WERI-Rb-1 (cell line): ENCODE results near the gene PPT2.
"Not testable (repeated sequence)": the region's sequence is repeated elsewhere in the genome, so short reads cannot be mapped to it uniquely, and the experiment has no call there.

Experiments
- DNase-seq: peaks from one replicate; pipeline ENCODE4 v3.0.0-alpha.2; 2020
- H3K27ac ChIP-seq: fragments of 250-450 bp; sonication (Bioruptor Pico); 2 replicates; pipeline ENCODE4 v1.5.1; 2020; ENCODE audit warnings: mild to moderate bottlenecking, moderate library complexity
- H3K27me3 ChIP-seq: fragments of 250-450 bp; sonication (Bioruptor Pico); 2 replicates; pipeline ENCODE4 v1.5.1; 2021; ENCODE audit warnings: mild to moderate bottlenecking, low read depth, moderate library complexity; ENCODE audit not compliant: insufficient read depth, severe bottlenecking
- H3K36me3 ChIP-seq: fragments of 250-450 bp; sonication (Bioruptor Pico); 2 replicates; pipeline ENCODE4 v1.5.1; 2020; ENCODE audit warnings: mild to moderate bottlenecking, moderate library complexity
- H3K4me3 ChIP-seq: 2 replicates; pipeline ENCODE4 v1.5.1; 2011; ENCODE audit warnings: low read depth, mild to moderate bottlenecking, control low read depth, low read length
- H3K9me3 ChIP-seq: fragments of 250-450 bp; sonication (Bioruptor Pico); 2 replicates; pipeline ENCODE4 v1.5.1; 2021; ENCODE audit warnings: mild to moderate bottlenecking, moderate library complexity; ENCODE audit not compliant: severe bottlenecking
- CTCF ChIP-seq: IDR thresholded peaks from 2 replicates; pipeline ENCODE4 v1.5.1; 2011; ENCODE audit warnings: low read depth, mild to moderate bottlenecking, control low read depth, inconsistent platforms, low read length

The PPT2 gene

GRCh38 chr6:32133786-32134185 lies 20.2 kb upstream of the PPT2 start:
- TF ChIP-seq CTCF, result no peak
- no peak for DNase-seq
- Histone ChIP-seq H3K9me3 (no peaks in the 10 kb centered on the region), H3K27ac (no peak overlapping the region), H3K27me3 (no peaks in the 10 kb centered on the region), H3K36me3 (no peaks in the 10 kb centered on the region; the same call in 1 of the 2 replicates), H3K4me3 (no peak overlapping the region)

GRCh38 chr6:32137454-32137853 lies 16.5 kb upstream of the PPT2 start:
- no peak overlapping the region for H3K4me3 ChIP-seq
- no peak overlapping the region for H3K27ac ChIP-seq
- H3K36me3 ChIP-seq, result no peaks in the 10 kb centered on the region
- no peak for DNase-seq
- no peak for TF ChIP-seq CTCF
- H3K9me3 ChIP-seq, result no peaks in the 10 kb centered on the region
- no peaks in the 10 kb centered on the region for H3K27me3 ChIP-seq

GRCh38 chr6:32139590-32139989 lies 14.4 kb upstream of the PPT2 start:
- Histone ChIP-seq H3K27me3 (no peaks in the 10 kb centered on the region), H3K27ac (no peak overlapping the region), H3K4me3 (no peak overlapping the region), H3K9me3 (no peaks in the 10 kb centered on the region), H3K36me3 (no peaks in the 10 kb centered on the region)
- TF ChIP-seq CTCF, result no peak
- DNase-seq, result no peak

GRCh38 chr6:32140420-32141046 lies 13.4 kb upstream of the PPT2 start:
- no peak overlapping the region for H3K27ac ChIP-seq
- no peak for TF ChIP-seq CTCF
- H3K4me3 ChIP-seq, result no peak overlapping the region
- no peaks in the 10 kb centered on the region for H3K9me3 ChIP-seq
- no peaks in the 10 kb centered on the region for H3K27me3 ChIP-seq
- no peaks in the 10 kb centered on the region for H3K36me3 ChIP-seq
- DNase-seq, result no peak

GRCh38 chr6:32144238-32144637 lies 9.7 kb upstream of the PPT2 start:
- H3K27ac ChIP-seq, H3K36me3 ChIP-seq, H3K27me3 ChIP-seq, H3K4me3 ChIP-seq, H3K9me3 ChIP-seq, DNase-seq: not testable (repeated sequence)

GRCh38 chr6:32146287-32146686 lies 7.7 kb upstream of the PPT2 start:
- Histone ChIP-seq H3K27ac (0 out of 2 replicates have a peak overlapping the region, but pooled peaks have one; percentile 3), H3K36me3 (peaks cover 8% of the 10 kb centered on the region), H3K9me3 (peaks cover 2% of the 10 kb centered on the region), H3K27me3 (no peaks in the 10 kb centered on the region), H3K4me3 (no peak overlapping the region)
- no peak for TF ChIP-seq CTCF
- no peak for DNase-seq
